IgD-negative memory B cell (primary cell): ENCODE results near the gene UBTD1. TPM values are rescaled to one million over a fixed set of nuclear protein-coding genes. Genes with fewer than 3 reads are reported as not detected.

Experiments used
- H3K27ac Mint-ChIP-seq, 3 donors: one replicate each; pipeline ENCODE4 v1.8.0; 2020 to 2022; ENCODE audit warnings: mild to moderate bottlenecking in 3 of 3, mixed read lengths in 3 of 3, moderate library complexity in 1 of 3
- H3K27me3 Mint-ChIP-seq: one replicate; pipeline ENCODE4 v1.8.0; 2021; ENCODE audit warnings: mixed read lengths
- H3K36me3 Mint-ChIP-seq: one replicate; pipeline ENCODE4 v1.8.0; 2020; ENCODE audit warnings: mild to moderate bottlenecking, mixed read lengths
- H3K4me1 Mint-ChIP-seq, 3 donors: one replicate each; pipeline ENCODE4 v1.8.0; 2020 to 2022; ENCODE audit warnings: mixed read lengths in 3 of 3, mild to moderate bottlenecking in 1 of 3
- H3K4me3 Mint-ChIP-seq, 4 donors: one replicate each; pipeline ENCODE4 v1.8.0; 2020 to 2022; ENCODE audit warnings: mild to moderate bottlenecking in 4 of 4, mixed read lengths in 4 of 4, moderate library complexity in 3 of 4
- H3K9me3 Mint-ChIP-seq, 3 donors: one replicate each; pipeline ENCODE4 v1.8.0; 2020 to 2021; ENCODE audit warnings: mixed read lengths in 3 of 3, mild to moderate bottlenecking in 1 of 3
- polyA plus RNA-seq: library from polyadenylated mRNA; unstranded; fragments of 300-500 nt; fragmentation: Illumina TruSeq; gene quantifications from one replicate; pipeline ENCODE4 v1.2.3, GENCODE V29; 2021

UBTD1 gene
- polyA plus RNA-seq, 1 donor from 2014 or later, result 1.2 TPM

GRCh38 chr10:97533888-97534287, 35.2 kb downstream of the UBTD1 start:
- Mint-ChIP-seq H3K27me3 (no peaks in the 10 kb centered on the region), H3K4me1 (peaks cover 0 to 2% (median 0%) of the 10 kb centered on the region in 3 donors), H3K36me3 (peaks cover 1% of the 10 kb centered on the region), H3K27ac (no peak overlapping the region), H3K9me3 (no peaks in the 10 kb centered on the region), H3K4me3 (no peak overlapping the region)

GRCh38 chr10:97534746-97535367, 36.1 kb downstream of the UBTD1 start:
- H3K9me3 Mint-ChIP-seq, result no peaks in the 10 kb centered on the region
- no peaks in the 10 kb centered on the region for H3K27me3 Mint-ChIP-seq
- H3K27ac Mint-ChIP-seq, result no peak overlapping the region
- no peak overlapping the region for H3K4me3 Mint-ChIP-seq
- peaks cover 0 to 1% (median 0%) of the 10 kb centered on the region in 3 donors for H3K4me1 Mint-ChIP-seq
- H3K36me3 Mint-ChIP-seq, result peaks cover 1% of the 10 kb centered on the region

GRCh38 chr10:97537186-97537869, 38.6 kb downstream of the UBTD1 start:
- Mint-ChIP-seq H3K27ac (no peak overlapping the region), H3K36me3 (peaks cover 1% of the 10 kb centered on the region), H3K9me3 (no peaks in the 10 kb centered on the region), H3K27me3 (no peaks in the 10 kb centered on the region), H3K4me3 (no peak overlapping the region), H3K4me1 (no peaks in the 10 kb centered on the region)

GRCh38 chr10:97538411-97538810, 39.7 kb downstream of the UBTD1 start:
- H3K36me3 Mint-ChIP-seq, result peaks cover 3% of the 10 kb centered on the region
- H3K27me3 Mint-ChIP-seq, result no peaks in the 10 kb centered on the region
- H3K4me1 Mint-ChIP-seq, result no peaks in the 10 kb centered on the region
- no peak overlapping the region for H3K27ac Mint-ChIP-seq
- H3K9me3 Mint-ChIP-seq, result no peaks in the 10 kb centered on the region
- no peak overlapping the region for H3K4me3 Mint-ChIP-seq

- H3K4me1 Mint-ChIP-seq, result no peaks in the 10 kb centered on the region
- no peaks in the 10 kb centered on the region for H3K27me3 Mint-ChIP-seq
- H3K4me3 Mint-ChIP-seq, result no peak overlapping the region
- H3K27ac Mint-ChIP-seq, result no peak overlapping the region
- no peaks in the 10 kb centered on the region for H3K9me3 Mint-ChIP-seq
- peaks cover 3% of the 10 kb centered on the region for H3K36me3 Mint-ChIP-seq
These were observed 40.1 kb downstream of the UBTD1 start for GRCh38 chr10:97538839-97539238.

- Mint-ChIP-seq H3K27ac (no peak overlapping the region), H3K36me3 (peaks cover 3% of the 10 kb centered on the region), H3K4me1 (no peaks in the 10 kb centered on the region), H3K9me3 (no peaks in the 10 kb centered on the region), H3K4me3 (no peak overlapping the region), H3K27me3 (no peaks in the 10 kb centered on the region)
These were observed 40.9 kb downstream of the UBTD1 start for GRCh38 chr10:97539523-97540200.

- no peaks in the 10 kb centered on the region for H3K9me3 Mint-ChIP-seq
- no peaks in the 10 kb centered on the region for H3K27me3 Mint-ChIP-seq
- no peak overlapping the region for H3K27ac Mint-ChIP-seq
These were observed 42.2 kb downstream of the UBTD1 start for GRCh38 chr10:97540669-97541500.

GRCh38 chr10:97542169-97543024, 43.7 kb downstream of the UBTD1 start:
- H3K4me3 Mint-ChIP-seq, result no peak overlapping the region
- no peaks in the 10 kb centered on the region for H3K9me3 Mint-ChIP-seq
- H3K27ac Mint-ChIP-seq, result no peak overlapping the region
- H3K36me3 Mint-ChIP-seq, result peaks cover 2% of the 10 kb centered on the region
- no peaks in the 10 kb centered on the region for H3K27me3 Mint-ChIP-seq
- H3K4me1 Mint-ChIP-seq, result no peaks in the 10 kb centered on the region

More at GRCh38 chr10:97540669-97541500, 42.2 kb downstream of the UBTD1 start:
- Mint-ChIP-seq H3K36me3 (peaks cover 3% of the 10 kb centered on the region), H3K4me3 (no peak overlapping the region), H3K4me1 (no peaks in the 10 kb centered on the region)

GRCh38 chr10:97543025-97543546, 44.4 kb downstream of the UBTD1 start:
- Mint-ChIP-seq H3K9me3 (no peaks in the 10 kb centered on the region), H3K4me1 (no peaks in the 10 kb centered on the region), H3K4me3 (no peak overlapping the region), H3K27ac (no peak overlapping the region), H3K27me3 (no peaks in the 10 kb centered on the region), H3K36me3 (peaks cover 2% of the 10 kb centered on the region)

GRCh38 chr10:97546456-97547270, 47.9 kb downstream of the UBTD1 start:
- Mint-ChIP-seq H3K36me3 (peaks cover 2% of the 10 kb centered on the region), H3K4me1 (no peaks in the 10 kb centered on the region), H3K27me3 (no peaks in the 10 kb centered on the region), H3K9me3 (no peaks in the 10 kb centered on the region), H3K27ac (no peak overlapping the region), H3K4me3 (no peak overlapping the region)

GRCh38 chr10:97547271-97547600, 48.5 kb downstream of the UBTD1 start:
- Mint-ChIP-seq H3K27ac (no peak overlapping the region), H3K9me3 (no peaks in the 10 kb centered on the region), H3K4me3 (no peak overlapping the region), H3K4me1 (no peaks in the 10 kb centered on the region), H3K27me3 (no peaks in the 10 kb centered on the region), H3K36me3 (peaks cover 2% of the 10 kb centered on the region)

GRCh38 chr10:97547962-97548361, 49.2 kb downstream of the UBTD1 start:
- Mint-ChIP-seq H3K4me1 (no peaks in the 10 kb centered on the region), H3K36me3 (peaks cover 2% of the 10 kb centered on the region), H3K9me3 (no peaks in the 10 kb centered on the region), H3K27ac (no peak overlapping the region), H3K27me3 (no peaks in the 10 kb centered on the region), H3K4me3 (peak overlapping the region in 1 of 4 donors; percentile 37)

GRCh38 chr10:97548828-97549455, 50.2 kb downstream of the UBTD1 start:
- no peaks in the 10 kb centered on the region for H3K9me3 Mint-ChIP-seq
- H3K4me3 Mint-ChIP-seq, result no peak overlapping the region
- no peaks in the 10 kb centered on the region for H3K36me3 Mint-ChIP-seq
- H3K27ac Mint-ChIP-seq, result no peak overlapping the region
- peaks cover 0 to 2% (median 2%) of the 10 kb centered on the region in 3 donors for H3K4me1 Mint-ChIP-seq
- no peaks in the 10 kb centered on the region for H3K27me3 Mint-ChIP-seq
